HL-60 (cell line): ENCODE data around the gene GRM4.

Source experiments
- CTCF ChIP-seq: IDR thresholded peaks from one replicate; pipeline ENCODE4 v1.5.1; 2011; ENCODE audit warnings: low read length, control low read depth, inconsistent platforms; ENCODE audit not compliant: insufficient read depth
- REST ChIP-seq: IDR thresholded peaks from 2 replicates; pipeline ENCODE4 v1.6.1; 2012; ENCODE audit warnings: low read depth; ENCODE audit not compliant: insufficient replicate concordance
- SPI1 ChIP-seq: IDR thresholded peaks from 2 replicates; pipeline ENCODE4 v1.6.1; 2012; ENCODE audit warnings: low read depth, mild to moderate bottlenecking, borderline replicate concordance

GRCh38 chr6:34059914-34060313, 86.0 kb downstream of the GRM4 start:
- no peak for TF ChIP-seq CTCF
- no peak for TF ChIP-seq SPI1
- no peak for TF ChIP-seq REST
